Cardiac fibroblast (primary cell): ENCODE measurements around the gene MBNL2.

Experiments
- DNase-seq, 2 donors: peaks; one replicate each; pipeline versions ENCODE4 v3.0.0 to v3.0.0-alpha.2; 2010; ENCODE audit warnings: low read depth in 2 of 2
- H3K4me3 ChIP-seq, 2 donors: replicated peaks in 1 of 2; 1 replicate in 1 of 2; 2 replicates in 1 of 2; pipeline ENCODE4 v1.5.1; 2011; ENCODE audit warnings: low read depth in 2 of 2, low read length in 2 of 2, mild to moderate bottlenecking in 2 of 2, moderate library complexity in 1 of 2
- CTCF ChIP-seq: IDR thresholded peaks from one replicate; pipeline ENCODE4 v1.5.1; 2011; ENCODE audit warnings: low read depth, mild to moderate bottlenecking, low read length, inconsistent platforms

The MBNL2 gene

GRCh38 chr13:97408938-97409337 lies 186.8 kb downstream of the MBNL2 start:
- H3K4me3 ChIP-seq = no peak overlapping the region
- no peak for DNase-seq
- no peak for TF ChIP-seq CTCF

- no peak for TF ChIP-seq CTCF
- no peak for DNase-seq
- no peak overlapping the region for H3K4me3 ChIP-seq
Measured at GRCh38 chr13:97411984-97412383, 189.9 kb downstream of the MBNL2 start.

- no peak overlapping the region for H3K4me3 ChIP-seq
- no peak for TF ChIP-seq CTCF
- no peak for DNase-seq
Measured at GRCh38 chr13:97413694-97414093, 191.6 kb downstream of the MBNL2 start.

GRCh38 chr13:97414392-97414791 lies 192.3 kb downstream of the MBNL2 start:
- no peak for TF ChIP-seq CTCF

GRCh38 chr13:97417698-97418097 lies 195.6 kb downstream of the MBNL2 start:
- no peak for DNase-seq
- no peak for TF ChIP-seq CTCF
- H3K4me3 ChIP-seq = no peak overlapping the region

More at GRCh38 chr13:97414392-97414791, 192.3 kb downstream of the MBNL2 start:
- no peak overlapping the region for H3K4me3 ChIP-seq
- no peak for DNase-seq

GRCh38 chr13:97422118-97423054 lies 200.3 kb downstream of the MBNL2 start:
- no peak overlapping the region for H3K4me3 ChIP-seq
- DNase-seq = peak in 1 of 2 donors; percentile 40
- TF ChIP-seq CTCF = no peak
